ENCODE results near the gene SPTA1.

The SPTA1 gene

DNA sequence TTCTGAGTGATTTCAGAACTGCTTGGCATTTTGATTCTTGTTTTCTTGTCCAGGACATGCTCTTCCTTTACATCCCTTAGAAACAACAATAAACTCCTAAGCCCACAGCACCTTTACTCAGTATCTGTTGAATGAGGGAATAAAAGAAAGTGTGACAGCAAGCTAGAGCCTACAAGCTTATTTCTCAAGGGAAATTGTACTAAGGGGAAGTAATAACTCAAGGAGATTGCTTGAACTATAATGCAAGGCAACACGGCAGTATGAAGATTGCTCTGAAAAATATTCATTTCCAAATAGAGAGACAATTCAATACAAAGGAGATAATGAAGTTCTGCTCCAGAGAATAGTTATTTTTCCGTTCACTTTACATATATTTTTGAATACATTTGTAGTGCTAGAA is 122.7 kb downstream of the SPTA1 start:
- DNase-seq, result no peak
